HUDEP-2 (cell line): ENCODE data around the gene PRKCA.
"Not testable (repeated sequence)": the region's sequence is repeated elsewhere in the genome, so short reads cannot be mapped to it uniquely, and the experiment has no call there.

Experiments used
- DNase-seq, 76 experiments: peaks; one replicate each; lab custom pipeline; 2025; ENCODE audit not compliant: unreplicated experiment in 76 of 76; lab: John Stamatoyannopoulos, UW

PRKCA gene

GRCh38 chr17:66322764-66323163, 20.4 kb downstream of the PRKCA start:
- no peak for DNase-seq

DNA sequence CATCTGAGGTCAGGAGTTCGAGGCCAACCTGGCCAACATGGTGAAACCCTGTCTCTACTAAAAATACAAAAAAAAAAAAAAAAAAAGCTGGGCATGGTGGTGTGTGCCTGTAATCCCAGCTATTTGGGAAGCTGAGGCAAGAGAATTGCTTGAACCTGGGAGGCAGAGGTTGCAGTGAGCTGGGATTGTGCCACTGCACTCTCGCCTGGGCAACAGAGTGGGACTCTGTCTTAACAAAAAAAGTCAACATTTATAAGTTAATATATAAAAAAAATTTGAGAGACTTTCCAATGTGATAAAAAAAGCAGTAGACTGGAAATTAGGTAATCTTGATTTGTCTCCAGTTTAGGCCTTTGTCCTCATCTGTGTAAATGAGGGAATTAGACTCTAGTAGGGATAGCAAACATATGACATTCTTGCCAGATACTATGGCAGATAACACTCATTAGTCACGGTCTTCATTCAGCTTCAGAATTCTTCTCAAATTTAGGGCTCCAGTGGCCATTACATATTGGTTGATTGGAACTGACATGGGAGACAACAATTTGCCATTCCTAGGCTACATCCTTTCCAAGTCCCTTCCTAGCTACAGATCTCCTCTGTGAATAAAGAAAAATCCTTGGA, 22.1 kb downstream of the PRKCA start:
- DNase-seq = not testable (repeated sequence)

DNA sequence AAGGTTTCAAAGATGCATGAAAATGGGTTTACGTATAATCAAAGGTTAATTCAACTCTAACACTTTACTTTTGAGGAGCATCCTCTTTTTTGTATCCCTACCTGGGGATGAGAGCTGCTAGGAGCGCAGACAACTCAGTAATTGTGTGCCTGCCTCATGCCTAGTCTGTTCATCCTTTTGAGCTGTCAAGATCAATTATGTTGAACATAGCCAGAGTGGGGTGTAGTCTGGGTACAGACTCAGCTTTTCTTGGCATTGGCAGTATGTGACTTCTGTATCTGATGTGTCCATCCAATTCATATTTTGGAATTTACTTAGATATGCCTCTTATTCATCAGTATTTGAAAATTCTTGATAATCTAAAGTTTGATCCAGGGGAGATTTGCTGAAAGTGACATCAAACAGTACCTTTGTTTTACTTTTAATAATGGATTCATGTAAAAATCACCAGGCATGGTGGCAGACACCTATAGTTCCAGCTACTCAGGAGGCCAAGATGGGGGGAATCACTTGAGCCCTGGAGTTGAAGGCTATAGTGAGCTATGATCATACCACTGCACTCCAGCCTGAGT, 24.1 kb downstream of the PRKCA start:
- DNase-seq = no peak

DNA sequence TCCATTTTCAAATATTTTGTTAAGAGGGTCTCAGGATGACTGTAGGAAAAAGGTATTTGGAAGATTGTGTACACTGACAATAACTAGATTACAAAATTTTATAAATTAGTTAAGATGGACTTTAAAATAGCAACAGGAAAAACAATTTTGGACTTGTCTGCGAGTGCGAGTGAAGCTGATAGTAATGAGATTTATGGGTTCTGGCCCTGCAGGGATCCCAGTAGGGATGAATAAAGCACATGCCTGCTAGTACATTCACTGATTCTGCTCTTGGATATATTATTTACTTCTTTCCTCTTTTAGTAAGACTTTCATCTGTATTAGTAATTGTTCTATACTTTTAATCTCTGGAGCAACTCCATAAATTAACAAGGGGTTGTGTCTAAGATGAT, 28.2 kb downstream of the PRKCA start:
- DNase-seq = no peak

DNA sequence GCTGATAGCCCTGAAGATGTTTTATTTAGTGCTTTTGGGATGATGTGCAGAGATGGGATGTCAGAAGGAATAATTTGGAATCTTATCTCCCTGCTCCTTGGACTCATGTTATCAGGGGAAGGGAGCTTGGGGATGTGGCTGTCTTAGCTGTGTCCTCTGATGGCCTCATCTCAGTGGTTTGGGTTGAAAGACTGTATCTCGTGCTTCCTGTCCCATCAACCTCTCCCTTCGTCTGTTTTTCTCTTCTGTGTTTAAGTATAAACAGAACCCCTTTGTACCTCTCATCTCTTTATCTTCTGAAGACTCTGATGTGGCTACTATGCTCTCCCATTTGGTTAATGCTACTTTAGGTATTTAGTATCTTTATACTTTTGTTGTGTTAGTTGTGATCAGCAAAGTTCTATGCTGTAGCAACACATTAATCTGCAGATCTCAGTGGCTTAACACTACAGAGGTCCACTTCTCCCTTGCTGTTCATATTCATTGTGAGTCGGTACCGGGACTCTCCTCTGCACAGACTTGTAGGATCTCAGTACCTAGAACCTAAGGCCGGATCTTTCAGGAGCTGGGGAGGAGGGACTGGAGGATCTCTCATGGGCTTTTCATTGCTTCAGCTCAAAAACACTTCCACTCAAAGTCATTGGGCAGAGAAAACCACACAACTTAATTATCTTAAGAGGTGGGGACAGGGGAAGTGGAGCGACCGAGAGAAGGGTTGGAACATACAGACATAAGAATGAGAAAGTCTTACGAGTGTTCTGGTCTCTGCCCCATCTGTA, 28.8 kb downstream of the PRKCA start:
- peak in 1 of 76 experiments; percentile 10 for DNase-seq

- no peak for DNase-seq
Measured at GRCh38 chr17:66335797-66336196, 33.4 kb downstream of the PRKCA start.

DNA sequence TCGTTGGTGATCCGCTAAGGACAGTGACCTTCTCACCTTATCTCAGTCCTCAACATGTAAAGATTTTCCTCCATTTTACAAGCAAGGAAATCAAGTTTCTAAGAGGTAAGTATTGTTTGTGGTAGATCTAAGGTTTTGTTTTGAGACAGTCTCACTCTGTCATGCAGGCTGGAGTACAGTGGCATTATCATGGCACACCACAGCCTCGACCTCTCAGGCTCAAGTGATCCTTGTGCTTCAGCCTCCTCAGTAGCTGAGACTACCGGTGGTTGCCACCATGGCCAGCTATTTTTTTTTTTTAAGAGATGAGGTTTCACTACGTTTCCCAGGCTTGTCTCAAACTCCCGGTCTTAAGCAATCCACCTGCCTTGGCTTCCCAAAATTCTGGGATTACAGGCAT, 34.9 kb downstream of the PRKCA start:
- DNase-seq = no peak

- no peak for DNase-seq
Measured at GRCh38 chr17:66337866-66338485, 35.6 kb downstream of the PRKCA start.

DNA sequence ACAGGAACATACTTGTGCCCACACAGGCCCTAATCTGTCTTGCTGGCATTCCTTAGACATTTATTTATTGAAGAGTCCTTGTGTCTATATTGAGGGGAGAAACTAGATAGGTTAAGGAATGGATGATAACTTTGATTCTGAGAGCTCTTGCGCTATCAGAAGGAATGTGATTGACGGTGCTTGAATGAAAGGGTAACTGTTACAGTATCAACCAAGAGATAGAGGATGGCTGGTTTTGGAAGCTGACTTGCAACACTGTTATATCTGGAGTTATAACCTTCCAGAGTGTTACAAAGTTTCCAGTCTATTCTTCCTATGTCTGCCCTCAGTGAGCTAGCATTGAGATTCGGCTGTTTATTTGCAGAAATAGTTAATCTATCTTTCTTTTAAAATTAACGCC, 36.5 kb downstream of the PRKCA start:
- no peak for DNase-seq

GRCh38 chr17:66339561-66339960, 37.1 kb downstream of the PRKCA start:
- no peak for DNase-seq

DNA sequence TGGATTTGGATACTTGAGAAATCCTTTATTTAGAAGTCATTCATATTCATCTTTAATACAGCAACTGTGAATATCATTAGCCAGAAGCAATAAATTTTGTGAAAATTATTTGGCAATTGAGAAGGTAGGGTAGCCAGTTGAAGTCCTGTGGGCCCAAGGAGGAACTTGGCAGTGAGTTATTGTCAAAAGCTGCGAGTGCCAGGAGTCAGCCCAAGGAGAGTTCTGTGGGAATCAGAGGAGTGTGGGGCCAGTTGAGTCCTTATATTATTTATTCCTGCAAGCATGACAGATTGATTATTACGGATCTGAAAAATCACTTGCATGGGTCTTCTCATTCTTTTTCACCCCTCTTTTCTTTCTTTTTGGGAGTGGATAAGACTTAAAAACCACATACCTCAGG, 38.3 kb downstream of the PRKCA start:
- DNase-seq = no peak

- no peak for DNase-seq
Measured at GRCh38 chr17:66341462-66341861, 39.0 kb downstream of the PRKCA start.

- DNase-seq = not testable (repeated sequence)
Measured at GRCh38 chr17:66342263-66342662, 39.9 kb downstream of the PRKCA start.

GRCh38 chr17:66343531-66344078, 41.2 kb downstream of the PRKCA start:
- DNase-seq = peak in 7 of 76 experiments; percentile 6 to 40 (median 35)

GRCh38 chr17:66344473-66344872, 42.1 kb downstream of the PRKCA start:
- no peak for DNase-seq

- DNase-seq = no peak
Measured at GRCh38 chr17:66345264-66345663, 42.9 kb downstream of the PRKCA start.

DNA sequence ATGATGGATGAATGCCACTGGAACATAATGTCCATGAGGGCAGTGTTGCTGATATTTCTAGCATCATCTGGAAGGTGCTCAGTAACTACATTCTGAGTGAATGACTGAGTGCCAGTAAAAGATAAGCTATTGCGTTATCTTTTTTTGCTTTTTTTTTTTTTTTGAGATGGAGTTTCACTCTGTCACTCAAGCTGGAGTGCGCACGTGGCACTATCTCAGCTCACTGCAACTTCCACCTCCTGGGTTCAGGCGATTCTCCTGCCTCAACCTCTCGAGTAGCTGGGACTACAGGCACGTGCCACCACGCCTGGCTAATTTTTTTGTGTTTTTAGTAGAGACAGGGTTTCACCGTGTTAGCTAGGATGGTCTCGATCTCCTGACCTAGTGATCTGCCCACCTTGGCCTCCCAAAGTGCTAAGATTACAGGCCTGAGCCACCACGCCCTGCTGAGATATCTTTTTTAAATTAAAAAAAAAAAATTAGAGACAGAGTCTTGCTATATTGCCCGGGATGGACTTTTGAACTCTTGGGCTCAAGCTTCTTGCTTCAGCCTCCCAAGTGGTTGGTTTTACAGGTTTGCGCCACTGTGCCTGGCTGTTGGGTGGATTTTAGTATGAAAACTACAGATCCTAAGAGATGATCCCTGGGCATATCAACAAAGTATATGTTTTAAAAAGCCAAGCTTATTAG, 43.7 kb downstream of the PRKCA start:
- DNase-seq = peak in 57 of 76 experiments; percentile 6 to 76 (median 38)

GRCh38 chr17:66347661-66348514, 45.5 kb downstream of the PRKCA start:
- DNase-seq = peak in 10 of 76 experiments; percentile 5 to 39 (median 18)

DNA sequence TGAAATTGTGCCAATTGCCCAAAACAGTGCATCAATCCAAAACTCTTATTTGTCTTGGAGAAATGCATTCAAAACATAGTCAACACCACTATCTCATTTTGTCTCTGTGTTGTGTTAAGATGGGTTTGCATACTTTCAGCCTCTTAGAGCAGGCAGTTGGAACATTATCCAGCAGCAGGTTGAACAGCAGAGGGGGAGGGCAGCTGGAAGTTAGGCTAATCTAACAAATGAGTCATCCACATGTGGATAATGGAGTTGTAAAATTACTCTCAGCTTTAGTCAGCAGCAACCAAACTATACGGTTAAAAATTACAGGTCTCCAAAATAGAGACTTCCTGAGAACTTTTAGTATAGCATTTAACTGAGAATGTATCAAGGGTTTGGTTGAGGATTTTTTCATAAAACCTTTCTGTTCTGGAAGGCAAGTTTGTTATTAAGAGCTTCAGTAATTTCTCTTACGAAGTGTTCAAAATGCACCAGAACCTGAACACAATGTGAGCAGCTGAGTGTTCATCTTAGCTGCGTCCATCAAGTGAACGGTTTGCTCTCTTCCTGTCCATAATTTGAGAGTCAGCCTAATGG, 46.3 kb downstream of the PRKCA start:
- peak in 48 of 76 experiments; percentile 2 to 74 (median 42) for DNase-seq
